Measurements from ENCODE around the gene HOXB6.

Gene HOXB6

GRCh38 chr17:48577946-48578615, 26.7 kb downstream of the HOXB6 start, which contains the start of gene HOXB4:
Gene HOXB4, minus strand, starts transcription at chr17:48578350. Its CDS starts 31 bp downstream, at chr17:48578319.
- peak; percentile 70 for DNase-seq

- DNase-seq = no peak
Measured at GRCh38 chr17:48577330-48577945, 27.3 kb downstream of the HOXB6 start.

DNA sequence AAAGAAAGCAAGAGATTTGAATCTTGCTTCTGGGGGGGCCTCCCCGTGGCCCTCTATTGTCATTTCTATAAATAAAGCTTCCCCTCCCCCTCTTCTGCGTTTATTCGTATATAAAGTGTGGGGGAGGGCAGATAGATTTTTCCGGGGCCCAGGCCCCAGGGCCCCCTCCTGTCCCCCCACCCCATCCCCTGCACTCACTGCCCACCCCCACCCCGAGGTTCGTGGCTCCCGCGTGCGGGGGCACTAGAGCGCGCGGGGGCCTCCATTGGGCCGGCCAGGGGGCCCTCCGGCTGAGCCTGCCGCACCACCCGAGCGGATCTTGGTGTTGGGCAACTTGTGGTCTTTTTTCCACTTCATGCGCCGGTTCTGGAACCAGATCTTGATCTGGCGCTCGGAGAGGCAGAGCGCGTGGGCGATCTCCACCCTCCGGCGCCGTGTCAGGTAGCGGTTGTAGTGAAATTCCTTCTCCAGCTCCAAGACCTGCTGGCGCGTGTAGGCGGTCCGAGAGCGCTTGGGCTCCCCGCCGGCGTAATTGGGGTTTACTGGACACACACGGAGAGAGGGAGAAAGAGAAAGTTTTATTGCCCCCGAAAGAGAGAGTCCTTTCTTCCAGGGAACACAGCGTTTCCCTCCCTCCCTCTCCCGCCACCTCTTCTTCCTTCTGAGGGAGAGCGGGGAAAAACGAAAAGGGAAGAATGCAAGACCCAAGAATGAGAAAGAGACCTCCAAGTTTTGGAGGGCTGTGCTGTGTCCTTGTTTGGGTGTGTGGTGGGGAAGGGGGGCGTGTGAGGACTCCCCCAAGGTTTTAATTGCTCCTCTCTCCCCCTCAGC, 28.1 kb downstream of the HOXB6 start:
- no peak for DNase-seq

GRCh38 chr17:48575673-48576478, 28.9 kb downstream of the HOXB6 start:
- DNase-seq = no peak

GRCh38 chr17:48575066-48575582, 29.7 kb downstream of the HOXB6 start:
- no peak for DNase-seq

DNA sequence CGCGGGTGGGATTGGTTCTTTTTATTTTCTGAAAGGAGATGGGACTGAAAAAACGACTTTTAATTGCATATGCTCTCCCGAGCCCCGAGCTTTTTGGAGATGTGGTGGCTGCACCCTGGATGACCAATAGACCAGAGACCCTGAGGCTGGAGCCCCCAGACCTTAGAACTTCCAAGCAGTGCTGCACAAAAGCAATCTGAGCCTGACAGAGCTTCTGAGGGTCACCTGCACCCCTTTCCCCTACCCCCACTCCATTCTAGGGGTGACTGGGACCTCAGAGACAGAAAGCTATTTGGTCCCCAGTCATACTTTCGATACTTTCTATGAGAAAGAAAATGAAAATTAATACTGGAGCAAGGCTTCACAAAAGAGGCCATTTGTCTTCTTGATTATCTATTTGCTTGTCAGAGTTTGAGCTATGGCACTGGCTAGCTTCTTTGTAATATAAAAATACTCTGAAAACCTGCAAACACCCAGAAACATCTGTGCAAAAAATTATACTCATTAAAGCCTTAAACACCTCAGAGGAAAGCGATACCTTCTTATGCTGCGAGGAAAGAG, 30.2 kb downstream of the HOXB6 start:
- no peak for DNase-seq

GRCh38 chr17:48571826-48572417, 32.9 kb downstream of the HOXB6 start:
- no peak for DNase-seq

DNA sequence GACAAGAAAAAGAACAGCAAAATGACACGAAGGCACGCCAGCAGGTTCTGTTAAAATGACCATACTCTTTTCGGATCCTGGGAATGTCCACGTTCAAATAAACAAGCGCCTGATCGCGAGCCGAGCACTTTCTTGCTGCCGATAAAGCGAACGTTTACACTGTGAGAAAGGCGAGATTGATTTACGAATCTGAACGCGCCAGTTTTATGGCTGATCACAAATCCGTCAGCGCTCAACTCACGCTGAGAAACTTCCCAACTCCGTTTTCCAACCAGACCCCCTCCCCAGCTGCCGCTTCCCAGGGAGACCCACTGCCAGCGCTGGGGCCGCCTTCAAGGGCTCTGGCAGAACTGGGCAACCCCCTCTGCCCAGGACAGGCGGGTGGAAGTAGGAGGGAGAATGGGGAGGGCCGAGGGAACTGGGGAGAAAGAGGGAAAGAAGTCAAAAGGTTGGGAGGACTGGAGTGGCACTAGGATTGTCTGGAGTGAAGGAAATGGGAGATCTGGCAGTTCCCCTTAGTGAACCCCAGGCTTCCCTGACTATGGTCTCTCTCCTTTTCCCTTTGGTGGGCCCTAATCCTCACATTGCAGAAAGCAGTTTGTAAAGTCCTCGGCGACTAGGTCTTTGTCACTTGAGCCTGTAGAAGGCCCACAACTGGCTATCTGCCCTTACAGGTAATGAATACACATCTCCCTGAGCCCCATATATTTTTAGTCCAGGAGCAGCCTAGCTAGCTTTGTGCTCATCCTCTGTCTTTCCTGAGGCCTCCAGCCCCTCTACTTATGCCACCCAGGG, 33.6 kb downstream of the HOXB6 start:
- DNase-seq = no peak

- no peak for DNase-seq
Measured at GRCh38 chr17:48570325-48571023, 34.3 kb downstream of the HOXB6 start.

DNA sequence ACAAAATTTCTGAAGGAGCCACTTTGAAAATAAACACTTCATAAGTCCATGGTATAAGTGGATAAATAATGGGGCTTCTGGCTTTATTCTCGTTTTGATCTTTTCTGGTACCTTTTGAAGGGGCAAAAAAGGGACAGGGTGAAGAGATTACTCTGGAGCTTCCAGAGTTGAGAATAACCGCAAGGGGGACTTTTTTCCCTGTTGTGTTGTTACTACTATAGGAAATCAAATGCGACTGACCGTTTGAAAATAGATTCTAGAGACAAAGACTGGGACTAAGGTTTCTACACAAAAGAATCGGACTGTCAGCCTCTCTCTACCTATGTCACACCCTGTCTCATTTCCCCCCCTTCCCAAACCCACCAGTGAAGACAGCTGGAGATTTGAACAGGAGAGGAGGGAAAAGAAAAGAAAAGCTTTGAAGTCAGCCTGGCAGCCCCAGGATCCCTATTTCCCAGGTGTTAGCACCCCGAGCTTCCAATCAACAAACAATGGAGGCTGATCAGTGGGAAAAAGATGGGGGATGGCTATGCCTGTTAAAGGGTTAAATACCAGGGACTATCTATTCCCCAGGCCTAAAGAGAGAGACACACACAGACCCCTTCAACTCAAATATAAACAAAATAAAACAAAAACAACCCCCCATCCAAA, 35.0 kb downstream of the HOXB6 start:
- no peak for DNase-seq

- DNase-seq = no peak
Measured at GRCh38 chr17:48569240-48569582, 35.6 kb downstream of the HOXB6 start.

DNA sequence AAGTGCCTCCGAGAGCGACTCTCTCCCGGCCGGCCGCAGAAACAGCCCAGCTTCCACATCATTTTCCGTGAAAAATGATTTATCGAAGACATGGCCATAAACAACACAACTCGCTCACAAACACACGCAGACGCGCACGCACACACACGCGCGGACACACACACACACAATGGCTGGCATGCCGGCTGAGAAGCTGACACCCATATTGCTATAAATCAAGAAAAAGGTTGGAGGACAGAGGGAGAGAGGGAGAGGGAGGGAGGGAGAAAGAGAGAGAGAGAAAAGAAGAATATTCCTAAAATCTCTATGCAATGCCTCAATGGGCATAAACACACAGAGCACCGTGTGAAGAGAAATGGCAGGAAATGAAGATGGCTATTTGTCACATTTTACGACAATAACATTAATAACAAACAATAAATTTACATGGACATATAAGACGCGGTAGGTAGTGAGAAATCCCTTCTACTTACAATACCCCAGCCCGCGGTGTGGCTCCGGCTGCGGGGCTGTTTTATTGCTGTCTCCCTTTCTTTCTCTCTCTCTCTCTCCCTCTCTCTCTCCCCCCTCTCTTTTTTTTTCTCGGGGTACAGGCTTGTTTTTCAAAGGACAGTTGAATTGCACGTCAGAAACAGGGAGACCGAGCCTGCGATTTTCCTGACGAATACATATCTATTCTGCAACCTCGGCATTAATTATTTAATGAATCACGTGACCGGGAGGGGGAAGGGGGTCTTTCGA, 36.1 kb downstream of the HOXB6 start:
- no peak for DNase-seq

- DNase-seq = no peak
Measured at GRCh38 chr17:48567646-48568354, 37.0 kb downstream of the HOXB6 start.

DNA sequence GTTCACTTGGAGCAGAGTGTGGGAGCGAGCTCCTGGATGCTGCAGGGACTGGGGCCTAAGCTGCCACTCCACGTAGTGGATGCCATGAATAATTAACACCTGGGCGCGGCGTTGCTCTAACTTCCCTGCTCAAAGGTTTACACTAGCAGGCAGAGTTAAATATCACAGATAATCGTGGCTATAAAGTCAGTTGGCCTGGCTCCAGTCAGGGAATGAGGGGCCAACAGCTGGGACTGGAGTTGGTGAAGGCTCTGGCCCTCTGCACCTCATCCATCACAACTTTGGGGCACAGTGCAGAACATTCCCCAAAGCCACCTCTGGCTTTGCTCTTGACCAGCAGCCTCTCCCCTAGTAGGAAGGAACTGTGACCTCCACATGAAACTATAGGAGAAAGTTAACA, 37.6 kb downstream of the HOXB6 start:
- DNase-seq = no peak

DNA sequence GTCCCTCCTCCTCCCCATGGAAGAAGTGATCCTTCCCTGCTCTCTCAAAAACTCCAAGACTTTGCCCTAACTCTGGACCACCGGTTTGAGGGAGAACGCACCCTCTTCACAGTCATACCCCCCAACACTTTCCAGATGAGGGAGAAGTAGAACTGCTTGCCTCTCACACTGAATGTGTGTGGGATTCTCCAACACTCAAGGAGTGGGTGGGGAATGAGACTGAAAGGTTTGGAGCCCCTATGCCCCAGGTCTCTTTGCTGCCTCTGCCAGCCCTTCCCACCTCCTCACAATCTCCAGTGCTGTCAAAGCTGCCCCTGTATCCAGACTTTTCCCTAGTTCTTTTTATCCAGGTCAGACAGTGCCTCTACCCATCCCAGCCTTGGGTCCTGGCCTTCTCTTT, 38.1 kb downstream of the HOXB6 start:
- DNase-seq = no peak

DNA sequence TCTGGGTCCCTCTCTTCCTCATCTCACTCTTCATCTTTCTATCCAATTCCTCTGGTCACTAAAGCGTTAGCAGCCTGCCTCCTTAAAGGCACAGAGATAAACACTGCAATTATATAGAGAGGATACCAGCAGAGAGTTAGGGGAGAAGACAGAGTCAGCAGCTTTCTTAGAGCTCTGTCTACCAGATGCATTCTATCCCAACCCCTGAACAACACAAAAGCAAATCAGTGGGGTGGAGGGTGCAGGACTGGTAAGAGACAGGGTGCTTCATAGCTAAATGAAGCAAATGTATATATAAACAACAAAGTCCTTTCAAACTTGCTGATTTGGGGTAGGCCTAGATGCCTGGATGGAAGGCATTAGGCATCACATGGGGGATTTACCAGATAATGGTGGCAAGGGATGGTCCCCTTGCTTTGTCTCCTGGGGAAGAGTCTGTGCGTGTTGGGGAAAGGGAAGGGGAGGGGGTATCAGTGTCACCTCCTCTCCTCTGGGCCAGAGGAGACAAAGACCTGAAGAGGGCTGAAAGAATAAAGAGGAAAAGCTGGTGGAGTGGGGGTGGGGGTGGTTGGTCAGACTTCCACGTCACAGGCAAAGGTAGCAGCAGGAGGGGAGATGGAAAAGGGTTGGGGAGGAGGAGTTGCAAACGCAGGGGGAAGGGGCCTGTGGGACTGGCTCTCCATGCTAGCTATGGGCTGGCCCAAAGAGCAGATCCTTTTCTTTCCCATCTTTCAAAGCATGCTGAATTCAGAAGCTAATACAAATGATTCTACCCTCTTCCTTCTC, 38.7 kb downstream of the HOXB6 start:
- no peak for DNase-seq

DNA sequence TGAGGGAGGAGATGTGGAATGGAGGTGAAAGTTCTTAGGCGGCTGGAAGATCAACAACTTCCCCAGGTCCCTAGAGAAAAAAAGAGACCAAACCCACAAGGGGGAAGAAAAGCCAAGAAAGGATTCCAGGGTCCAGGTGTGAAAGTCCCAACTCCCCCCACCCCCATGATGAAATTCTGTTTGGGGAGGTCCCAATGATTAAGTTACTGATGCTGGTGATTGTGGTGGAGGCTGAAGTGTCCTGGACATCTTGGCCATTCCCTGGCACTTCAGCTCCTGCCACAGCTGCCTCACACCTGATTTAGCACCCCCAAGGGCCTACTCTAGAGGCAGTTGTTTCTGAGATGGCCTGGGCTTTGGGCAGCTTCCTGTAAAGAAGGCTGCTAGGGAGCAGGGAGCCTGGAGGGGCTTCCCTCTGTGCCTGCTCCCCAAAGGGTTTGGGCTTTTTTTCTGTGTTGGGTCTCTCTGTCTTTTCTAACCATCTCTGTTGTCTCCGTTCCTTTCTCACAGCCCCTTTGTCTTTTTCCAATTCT, 39.7 kb downstream of the HOXB6 start:
- no peak for DNase-seq

Measured in GDM1 (cell line).